ENCODE results near the gene RAB32.
"Not testable (repeated sequence)": the region's sequence is repeated elsewhere in the genome, so short reads cannot be mapped to it uniquely, and the experiment has no call there.

The RAB32 gene

DNA sequence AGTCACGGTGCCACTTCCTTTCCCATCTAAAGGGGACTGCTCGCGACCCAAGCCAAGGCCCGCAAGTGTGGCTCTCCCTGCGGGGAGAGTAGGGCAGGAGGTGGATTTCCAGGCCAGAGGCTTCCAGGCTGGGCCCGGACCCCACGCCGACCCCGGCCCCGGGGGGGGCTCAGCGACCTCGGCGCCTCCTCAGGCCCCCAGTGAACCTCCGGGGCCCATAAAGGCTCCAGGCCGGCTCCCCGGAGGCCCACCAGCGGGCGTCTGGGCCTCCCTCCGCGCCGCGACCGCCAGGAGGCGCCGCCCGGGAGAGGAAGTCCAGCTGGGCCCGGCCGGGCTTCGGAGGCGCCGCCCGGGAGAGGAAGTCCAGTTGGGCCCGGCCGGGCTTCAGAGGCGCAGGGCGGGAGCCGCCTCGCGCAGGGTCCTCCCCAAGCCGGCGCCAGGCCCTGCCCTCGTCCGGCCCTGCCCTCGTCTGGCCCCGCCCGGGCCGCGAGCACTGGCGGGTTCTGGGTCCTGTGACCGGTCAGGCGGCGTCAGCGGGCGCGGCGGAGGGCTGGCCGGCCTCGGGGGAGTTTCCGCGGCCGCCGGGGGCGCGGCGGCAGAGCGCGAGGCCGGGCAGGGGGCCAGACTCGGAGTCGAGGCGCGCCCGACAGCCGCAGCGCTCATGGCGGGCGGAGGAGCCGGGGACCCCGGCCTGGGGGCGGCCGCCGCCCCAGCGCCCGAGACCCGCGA, at the start of gene RAB32:
RAB32 (plus strand) TSS at position 623 of the 729 bp plus-strand sequence; CDS start at position 662, 39 bp downstream.
- peak; percentile 13 for DNase-seq

DNA sequence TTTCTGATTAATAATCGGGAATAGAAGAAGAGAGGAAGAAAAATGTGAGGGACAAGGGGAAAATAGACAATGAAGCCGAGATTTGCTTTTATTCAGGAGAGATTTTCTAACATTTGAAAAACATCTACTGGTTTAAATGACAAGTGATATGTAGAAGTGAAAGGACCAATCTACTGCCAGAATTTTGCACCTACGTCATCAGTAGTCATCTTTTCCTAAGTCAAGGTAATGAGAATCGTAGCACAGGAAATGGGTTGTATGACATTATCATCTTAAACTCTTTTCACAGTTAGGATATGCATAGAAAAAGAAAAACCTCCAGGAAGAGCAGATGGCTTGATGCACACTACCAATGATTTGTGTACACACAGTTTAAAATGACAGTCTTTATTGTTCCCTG, 45.3 kb upstream of the RAB32 start:
- no peak for DNase-seq

DNA sequence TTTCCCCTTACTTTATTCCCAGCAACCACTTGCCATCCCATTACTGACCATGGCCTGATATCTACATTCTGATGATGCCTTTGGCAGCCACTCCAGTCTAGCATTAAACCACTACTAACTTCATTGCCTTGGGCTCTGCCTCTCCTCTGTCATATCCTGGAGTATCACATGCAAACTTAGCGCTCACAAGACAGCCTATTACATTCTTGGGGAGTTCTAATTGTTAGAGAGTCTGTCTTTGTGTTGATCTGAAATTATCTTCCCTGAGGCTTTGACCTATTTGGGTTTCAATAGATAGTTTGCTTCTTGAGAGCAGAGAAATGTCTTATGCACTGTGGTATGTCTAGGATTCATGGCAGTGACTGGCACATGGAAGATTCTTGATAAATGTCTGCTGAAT, 40.5 kb upstream of the RAB32 start:
- no peak for DNase-seq

DNA sequence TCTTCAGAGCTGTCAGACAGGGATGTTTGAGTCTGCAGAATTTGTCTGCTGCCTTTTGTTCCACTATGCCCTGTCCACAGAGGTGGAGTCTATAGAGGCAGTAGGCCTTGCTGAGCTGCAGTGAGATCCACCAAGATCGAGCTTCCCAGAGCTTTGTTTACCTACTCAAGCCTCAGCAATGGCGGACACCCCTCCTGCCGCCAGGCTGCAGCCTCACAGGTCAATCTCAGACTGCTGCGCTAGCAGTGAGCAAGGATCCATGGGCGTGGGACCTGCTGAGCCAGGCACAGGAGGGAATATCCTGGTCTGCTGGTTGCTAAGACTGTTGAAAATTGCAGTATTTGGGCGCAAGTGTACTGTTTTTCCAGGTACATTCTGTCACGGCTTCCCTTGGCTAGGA, 28.4 kb upstream of the RAB32 start:
- no peak for DNase-seq

DNA sequence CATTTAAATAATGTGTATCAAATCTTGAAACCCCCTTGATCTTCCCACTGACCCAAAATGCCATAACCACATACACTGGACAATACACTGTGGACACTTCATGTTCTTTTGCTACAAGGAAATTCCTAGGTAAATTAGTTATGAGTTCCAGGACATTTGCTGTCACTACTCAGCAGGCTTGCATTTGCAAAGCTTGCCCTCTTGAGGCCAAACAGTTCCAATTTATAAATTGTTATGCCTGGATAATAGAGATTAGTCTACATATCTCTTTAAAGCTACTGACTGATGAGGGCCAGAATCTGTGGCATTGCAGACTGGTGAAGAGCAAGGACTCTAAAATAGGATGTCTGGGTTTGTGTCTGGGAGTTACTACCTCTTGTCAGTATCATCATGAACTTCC, 17.4 kb upstream of the RAB32 start:
- DNase-seq, result no peak

DNA sequence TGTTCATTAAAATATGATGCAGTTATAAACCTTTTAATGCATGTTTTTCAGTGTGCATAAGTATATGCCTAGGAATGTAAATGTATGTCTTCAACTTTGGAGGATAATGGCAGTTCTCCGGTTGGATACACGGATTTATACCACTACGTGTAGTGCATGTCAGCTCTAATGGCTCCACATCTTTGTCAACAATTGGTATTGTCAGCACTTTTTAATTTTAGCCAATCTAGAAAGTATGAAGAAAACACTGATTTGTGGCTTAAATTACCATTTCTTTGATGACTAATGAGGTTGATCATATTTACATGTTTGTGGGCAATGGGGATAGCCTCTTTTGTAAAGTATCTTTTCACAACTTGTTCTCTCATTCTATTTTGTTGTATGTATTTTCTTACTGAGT, 10.9 kb upstream of the RAB32 start:
- no peak for DNase-seq

DNA sequence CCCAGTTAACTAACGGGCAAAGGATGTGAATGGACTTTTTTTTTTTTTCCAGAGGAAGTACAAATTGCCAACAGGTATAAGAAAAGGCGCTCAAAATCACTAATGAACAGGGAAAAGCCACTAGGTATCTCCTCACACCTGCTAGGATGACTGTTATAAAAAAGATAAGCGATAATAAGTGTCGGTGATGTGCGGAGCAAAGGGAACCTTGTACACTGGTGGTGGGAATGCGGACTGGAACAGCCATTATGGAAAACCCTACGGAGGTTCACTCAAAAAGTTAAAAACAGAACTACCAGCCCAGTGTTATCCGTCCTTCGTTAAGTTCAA, 787 bp upstream of the RAB32 start:
- DNase-seq, result no peak

DNA sequence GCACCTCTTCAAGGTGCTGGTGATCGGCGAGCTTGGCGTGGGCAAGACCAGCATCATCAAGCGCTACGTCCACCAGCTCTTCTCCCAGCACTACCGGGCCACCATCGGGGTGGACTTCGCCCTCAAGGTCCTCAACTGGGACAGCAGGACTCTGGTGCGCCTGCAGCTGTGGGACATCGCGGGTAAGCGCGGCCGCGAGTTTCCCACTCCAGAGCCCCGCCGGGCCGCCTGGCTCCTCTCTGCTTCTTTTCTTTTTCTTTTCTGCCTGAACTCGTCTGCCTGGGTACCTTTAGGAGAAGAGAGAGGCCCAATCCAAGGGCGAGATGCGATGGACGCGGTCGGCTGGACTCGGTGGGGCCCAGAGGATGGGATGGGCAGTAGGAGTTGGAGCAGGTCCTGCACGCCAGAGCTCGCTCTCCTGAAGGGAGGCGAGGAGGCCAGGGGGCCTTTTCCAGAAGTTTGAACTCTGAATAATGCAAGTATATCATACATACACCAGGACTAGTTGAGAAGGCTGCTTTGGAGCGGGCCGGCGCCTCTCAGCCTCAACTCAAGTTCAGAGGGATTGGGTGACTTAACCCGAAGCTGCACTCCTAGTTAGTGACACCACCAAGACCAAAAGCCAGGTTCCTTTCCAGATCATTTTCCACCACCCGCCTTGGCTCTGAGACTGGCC, 445 bp downstream of the RAB32 start:
- peak; percentile 1 for DNase-seq

DNA sequence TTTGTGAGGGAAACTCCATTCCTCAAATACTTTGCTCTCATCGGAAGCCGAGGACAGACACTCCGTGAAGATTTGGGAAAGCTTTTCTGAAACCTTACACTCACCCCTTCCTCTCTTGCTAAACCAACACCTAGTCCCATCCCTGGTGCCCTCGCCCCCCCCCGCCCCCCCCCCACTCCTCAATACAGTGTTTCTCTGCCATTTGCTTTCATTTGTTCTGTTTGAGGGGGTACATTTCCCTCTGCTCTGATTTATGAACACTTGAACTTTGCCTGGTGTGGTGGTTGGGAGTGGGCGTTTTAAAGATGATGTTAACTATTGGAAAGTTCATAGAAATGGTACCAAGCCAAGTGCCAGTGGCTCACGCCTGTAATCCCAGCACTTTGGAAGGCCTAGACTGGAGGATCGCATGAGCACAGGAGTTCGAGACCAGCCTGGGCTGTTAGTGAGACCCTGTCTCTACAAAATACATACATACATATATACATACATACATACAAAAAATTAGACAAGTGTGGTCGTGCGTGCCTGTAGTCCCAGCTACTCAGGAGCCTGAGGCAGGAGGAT, 1.1 kb downstream of the RAB32 start:
- no peak for DNase-seq

DNA sequence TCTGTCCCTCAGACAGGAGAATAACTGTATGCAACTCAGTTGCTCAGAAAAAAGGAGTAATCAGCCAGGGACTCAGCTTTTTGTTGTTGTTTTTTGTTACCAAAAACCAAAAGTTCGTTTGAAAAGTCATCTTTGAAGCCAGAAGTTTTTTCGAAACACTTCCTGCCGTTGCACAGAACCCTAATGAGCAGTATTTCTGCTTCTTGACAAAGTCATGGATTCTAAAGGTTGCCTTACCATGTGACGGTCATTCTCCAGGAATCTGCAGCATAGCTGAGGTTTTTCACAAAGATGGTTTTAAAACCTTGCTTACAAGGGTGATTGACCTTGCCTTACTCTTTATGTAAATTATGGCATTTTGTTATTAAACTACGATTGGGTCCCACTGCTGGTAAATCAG, 1.9 kb downstream of the RAB32 start:
- DNase-seq, result no peak

DNA sequence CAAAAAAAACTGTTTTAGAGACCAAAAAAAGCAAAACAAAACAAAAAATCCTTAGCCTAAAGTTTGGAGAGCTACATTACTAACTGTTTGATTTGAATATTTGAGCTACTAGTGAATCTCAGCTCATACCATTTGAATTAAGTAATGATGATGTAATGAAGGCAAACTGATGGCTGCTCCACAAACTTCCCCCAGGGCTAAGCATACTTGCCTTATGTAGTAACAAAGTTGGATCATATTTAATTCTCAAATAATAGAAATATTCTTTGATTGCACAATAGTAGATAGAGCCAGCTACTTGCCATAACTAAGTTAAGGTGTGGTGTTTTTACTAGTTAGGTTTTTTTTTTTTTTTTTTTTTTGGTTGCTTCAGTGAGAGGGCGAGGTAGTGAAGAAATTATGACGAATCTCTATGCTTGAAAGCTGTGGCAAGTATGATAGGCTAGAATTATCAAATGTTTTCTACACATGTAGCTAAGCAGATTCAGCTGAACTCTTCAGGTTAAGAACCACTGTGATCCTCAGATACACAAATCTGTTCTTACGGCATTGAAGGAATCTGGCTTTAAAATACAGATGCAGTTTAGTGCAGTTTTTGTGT, 2.9 kb downstream of the RAB32 start:
- DNase-seq, result no peak

DNA sequence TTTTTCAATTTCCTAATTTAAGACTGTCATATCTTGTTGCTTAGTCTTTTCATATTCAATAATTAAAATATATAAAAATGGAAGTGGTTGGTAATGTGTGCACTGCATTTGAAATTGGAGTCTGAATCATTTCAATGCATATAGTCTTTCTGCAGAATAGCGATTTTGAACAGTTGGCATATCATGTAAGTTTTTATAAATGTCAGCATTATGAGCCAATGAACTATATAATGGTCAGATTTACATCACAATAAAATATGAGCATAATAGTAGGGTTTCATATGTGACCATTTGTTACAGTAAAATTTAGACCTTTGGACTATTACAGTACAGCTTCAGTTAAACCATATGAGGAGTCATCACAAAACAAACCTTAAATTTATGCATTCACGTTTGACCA, 4.3 kb downstream of the RAB32 start:
- DNase-seq, result no peak

DNA sequence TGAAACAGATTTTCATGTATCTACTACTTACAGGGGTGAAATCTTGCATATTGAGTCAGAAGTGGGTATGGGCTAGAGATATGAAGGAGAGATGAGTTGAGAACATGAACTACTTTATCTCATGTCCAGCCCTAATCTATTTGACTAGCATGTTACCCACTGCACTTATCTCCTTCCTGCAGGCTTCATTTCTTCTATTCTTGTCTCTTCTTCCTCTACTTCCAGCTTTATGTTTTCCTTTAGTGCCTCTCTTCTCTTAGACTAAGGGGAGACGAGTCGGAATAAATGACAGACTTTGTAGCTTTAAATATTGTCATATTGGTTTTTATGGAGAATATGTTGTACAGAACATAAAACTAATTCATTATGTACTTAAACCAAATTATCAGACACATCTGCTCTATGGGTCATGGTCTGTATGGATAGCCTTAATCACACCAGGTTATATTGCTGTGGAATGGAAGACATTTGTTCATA, 5.3 kb downstream of the RAB32 start:
- DNase-seq, result no peak

DNA sequence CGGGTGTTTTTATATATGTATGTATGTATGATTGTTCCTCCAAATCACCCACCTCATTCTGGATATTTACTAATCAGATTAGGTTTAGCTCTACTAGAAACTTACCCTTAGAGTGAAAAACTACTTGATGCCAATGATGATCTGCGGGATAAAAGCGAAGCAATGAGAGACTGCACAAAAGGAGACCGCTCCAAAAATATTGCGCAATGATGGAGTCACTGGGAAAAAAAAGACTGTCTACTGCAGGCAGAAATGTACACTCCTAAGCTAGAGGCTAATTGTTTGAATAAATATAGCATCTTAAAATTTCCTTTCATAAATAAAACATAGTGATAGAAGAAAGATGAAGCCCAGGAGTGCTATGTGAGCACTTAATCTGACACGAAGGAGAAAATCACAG, 7.3 kb downstream of the RAB32 start:
- no peak for DNase-seq

DNA sequence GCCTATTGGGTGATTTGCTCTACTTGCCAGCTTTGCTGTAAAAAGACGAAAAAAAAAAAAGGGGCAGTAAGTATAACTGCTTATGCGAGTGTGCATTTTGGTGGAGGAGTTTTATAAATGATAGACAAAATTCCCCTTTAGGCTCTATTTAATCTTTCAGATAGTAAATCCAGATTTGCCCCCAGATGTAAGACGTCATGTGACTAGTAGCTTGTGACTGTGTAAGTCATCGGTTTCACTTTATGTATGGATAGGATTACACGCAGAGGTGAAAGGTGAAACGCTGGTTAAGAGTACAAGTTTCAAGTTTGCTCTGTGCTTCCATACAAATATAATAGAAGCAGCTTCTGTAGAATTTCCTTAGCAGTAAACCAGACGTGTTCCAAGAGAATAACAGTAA, 7.9 kb downstream of the RAB32 start:
- no peak for DNase-seq

DNA sequence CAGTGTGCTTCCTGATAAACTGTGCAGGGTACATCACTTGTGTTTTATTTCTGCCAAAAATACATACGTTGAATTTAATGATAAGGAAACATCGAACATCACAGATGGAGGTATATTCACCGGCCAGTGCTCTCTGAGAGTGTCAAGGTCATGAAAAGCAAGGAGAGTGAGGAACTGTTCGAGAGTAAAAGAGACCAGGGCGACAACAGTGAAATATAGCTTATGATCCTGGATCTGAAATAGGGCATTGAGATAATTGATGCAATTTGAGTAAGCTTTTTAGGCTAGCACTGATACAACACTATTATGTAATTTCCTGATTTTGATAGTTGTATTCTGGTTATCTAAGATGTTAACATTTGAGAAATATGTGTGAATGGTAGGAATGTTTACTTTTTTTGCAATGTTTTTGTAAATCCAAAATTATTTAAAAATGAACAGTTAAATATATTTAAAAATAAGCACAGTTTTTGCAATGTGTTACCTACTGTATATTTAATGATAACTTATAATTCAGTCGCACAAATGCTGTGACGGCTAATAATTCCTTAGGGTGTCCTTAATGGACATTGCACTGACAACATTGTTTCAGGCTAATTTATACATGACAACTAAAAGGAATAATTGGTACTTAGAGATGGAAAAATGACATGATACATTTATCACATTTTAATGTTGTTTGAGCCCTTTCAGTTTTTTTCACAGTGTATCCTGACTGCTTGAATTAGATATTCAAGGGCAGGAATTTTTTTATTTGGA, 9.9 kb downstream of the RAB32 start:
- no peak for DNase-seq

DNA sequence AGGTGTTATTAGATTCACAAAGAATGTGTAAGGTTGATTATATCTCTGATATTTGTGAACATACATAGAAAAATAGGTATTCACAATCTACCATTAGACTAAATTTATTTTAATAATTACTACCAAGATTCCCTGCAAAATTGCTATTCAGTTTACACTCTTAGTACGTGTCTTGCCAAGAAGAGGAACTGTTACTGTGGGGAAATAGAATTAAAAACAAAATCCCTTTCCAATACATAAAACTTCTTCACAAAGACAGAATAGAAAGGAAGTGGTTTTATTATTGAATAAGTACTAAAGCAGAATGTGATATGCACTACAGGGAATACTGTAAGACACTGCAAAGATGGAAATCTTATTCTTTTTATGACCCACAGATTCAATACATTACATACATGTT, 17.0 kb downstream of the RAB32 start:
- DNase-seq, result no peak

DNA sequence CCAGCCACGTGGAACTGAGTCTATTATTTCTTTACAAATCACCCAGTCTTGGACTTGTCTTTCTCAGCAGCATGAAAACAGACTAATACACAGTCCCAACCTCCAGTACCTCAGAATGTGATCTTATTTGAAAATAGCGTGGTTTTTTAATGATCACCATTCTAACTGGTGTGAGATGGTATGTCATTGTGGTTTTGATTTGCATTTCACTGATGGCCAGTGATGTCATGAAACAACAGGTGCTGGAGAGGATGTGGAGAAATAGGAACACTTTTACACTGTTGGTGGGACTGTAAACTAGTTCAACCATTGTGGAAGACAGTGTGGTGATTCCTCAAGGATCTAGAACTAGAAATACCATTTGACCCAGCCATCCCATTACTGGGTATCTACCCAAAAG, 23.0 kb downstream of the RAB32 start:
- DNase-seq, result not testable (repeated sequence)

DNA sequence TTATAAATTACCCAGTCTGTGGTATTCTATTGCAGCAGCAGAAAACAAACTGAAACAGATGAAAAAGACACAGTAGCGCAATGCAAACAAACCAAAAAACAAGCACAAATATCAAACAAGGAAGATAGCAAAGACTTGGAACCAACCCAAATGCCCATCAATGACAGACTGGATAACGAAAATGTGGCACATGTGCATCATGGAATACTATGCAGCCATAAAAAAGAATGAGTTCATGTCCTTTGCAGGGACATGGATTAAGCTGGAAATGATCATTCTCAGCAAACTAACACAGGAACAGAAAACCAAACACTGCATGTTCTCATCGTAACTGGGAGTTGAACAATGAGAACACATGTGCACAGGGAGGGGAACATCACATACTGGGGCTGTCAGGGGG, 25.0 kb downstream of the RAB32 start:
- not testable (repeated sequence) for DNase-seq

DNA sequence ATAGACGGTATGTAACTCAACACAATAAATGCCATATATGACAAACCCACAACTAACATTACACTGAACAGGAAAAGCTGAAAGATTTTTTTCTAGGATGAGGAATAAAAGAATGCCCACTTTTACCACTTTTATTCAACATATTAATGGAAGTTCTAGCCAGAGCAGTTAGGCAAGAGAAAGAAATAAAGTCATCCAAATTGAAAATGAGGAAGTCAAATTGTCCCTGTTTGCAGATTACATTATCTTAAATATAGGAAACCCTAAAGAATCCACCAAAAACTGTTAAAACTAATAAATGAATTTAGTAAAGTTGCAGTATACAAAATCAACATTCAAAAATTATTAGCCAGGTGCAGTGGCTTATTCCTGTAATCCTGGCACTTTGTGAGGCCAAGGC, 30.6 kb downstream of the RAB32 start:
- DNase-seq, result no peak

DNA sequence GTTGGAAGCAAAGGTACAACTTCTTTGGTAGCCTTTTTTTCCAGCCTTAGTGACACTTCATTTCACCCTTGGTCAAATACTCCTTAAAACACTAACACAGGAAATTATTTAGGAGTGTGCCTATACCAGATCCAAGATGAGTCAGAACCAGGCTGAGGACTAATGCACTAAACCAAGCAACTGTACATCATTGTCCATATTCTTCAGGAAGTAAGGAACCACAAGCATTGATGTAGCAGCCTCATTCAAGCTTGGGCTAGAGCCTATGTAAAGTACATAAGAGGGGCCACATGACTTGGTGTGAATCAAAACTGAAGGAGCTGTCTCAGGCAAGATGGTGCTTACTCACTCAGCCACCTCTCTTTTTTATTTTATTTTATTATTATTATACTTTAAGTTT, 34.4 kb downstream of the RAB32 start:
- no peak for DNase-seq

DNA sequence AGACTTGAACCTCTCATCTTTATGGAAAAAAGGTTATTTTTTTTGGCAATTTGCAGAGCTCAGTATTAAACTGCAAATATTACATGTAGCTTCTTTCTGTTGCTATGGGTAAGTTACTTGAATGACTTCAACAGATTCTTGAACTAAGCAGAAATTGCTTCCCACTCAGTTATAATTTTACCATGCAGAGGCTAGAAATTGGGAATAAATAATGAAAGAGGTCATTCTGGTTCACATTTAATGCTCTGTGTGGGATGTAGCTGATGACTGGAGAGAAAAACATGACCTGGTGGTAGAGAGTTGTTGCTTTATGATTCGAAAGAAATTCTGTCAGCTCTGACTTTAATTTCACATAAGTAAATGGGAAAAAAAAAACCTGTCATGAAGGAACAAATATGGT, 38.3 kb downstream of the RAB32 start:
- DNase-seq, result no peak

DNA sequence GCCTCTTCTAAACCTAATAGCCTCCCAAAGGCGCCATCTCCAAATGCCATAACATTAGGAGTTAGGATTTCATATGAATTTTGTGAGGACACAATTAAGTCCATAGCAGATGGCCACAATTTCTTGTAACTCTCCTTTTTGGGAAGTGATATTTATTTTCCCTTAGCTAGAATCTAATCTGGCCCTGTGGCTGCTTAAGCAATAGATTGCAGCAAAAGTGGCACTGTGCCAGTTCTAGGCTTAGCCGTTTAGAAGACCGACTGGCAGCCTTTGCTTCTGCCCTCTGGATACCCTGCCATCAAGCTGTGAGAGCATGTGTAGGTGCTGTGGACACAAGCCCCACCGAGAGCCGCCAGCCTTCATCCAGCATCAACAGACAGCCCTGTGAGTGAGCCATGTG, 39.2 kb downstream of the RAB32 start:
- no peak for DNase-seq

Data from stimulated activated CD4-positive, alpha-beta T cell treated with anti-CD3 and anti-CD28 coated beads, Interleukin-4, amount 100 ng/mL, for 1 hour (primary cell).